ENCODE results near the gene RYR2.

DNA sequence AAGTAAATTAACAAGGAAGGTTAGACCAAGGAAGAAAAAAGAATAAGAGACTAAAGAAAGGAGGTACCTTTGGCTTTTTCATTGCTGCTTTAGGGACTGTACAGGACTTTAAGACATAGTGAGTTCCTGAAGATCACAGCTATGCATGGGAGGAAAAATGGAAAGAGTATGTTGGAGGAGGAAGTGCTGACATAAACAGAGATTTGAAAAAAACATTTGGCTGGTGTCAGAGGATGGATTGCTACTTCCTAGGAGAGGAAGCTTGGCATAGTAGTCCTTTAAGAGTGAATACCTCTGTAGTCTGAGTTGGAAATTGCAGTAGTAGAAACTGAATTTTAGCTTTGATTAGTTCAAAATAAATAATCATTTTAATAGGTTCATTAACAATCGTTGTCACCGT is 398.4 kb downstream of the RYR2 start:
- TF ChIP-seq, protein P1, sequence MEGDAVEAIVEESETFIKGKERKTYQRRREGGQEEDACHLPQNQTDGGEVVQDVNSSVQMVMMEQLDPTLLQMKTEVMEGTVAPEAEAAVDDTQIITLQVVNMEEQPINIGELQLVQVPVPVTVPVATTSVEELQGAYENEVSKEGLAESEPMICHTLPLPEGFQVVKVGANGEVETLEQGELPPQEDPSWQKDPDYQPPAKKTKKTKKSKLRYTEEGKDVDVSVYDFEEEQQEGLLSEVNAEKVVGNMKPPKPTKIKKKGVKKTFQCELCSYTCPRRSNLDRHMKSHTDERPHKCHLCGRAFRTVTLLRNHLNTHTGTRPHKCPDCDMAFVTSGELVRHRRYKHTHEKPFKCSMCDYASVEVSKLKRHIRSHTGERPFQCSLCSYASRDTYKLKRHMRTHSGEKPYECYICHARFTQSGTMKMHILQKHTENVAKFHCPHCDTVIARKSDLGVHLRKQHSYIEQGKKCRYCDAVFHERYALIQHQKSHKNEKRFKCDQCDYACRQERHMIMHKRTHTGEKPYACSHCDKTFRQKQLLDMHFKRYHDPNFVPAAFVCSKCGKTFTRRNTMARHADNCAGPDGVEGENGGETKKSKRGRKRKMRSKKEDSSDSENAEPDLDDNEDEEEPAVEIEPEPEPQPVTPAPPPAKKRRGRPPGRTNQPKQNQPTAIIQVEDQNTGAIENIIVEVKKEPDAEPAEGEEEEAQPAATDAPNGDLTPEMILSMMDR (IDR thresholded peaks at IDR 0.05): no peak
- TF ChIP-seq POLR2A (IDR thresholded peaks at IDR 0.05): no peak
